ENCODE measurements around the gene NIPBL. TPM values are rescaled to one million over a fixed set of nuclear protein-coding genes. Genes with fewer than 3 reads are reported as not detected.

The NIPBL gene
- total and polyA plus RNA-seq, 10 of the 15 experiments (the other 5 are each of a cell fraction or from before 2014, with no cell fraction given) = 10.4 to 50.4 (median 20.2) TPM

DNA sequence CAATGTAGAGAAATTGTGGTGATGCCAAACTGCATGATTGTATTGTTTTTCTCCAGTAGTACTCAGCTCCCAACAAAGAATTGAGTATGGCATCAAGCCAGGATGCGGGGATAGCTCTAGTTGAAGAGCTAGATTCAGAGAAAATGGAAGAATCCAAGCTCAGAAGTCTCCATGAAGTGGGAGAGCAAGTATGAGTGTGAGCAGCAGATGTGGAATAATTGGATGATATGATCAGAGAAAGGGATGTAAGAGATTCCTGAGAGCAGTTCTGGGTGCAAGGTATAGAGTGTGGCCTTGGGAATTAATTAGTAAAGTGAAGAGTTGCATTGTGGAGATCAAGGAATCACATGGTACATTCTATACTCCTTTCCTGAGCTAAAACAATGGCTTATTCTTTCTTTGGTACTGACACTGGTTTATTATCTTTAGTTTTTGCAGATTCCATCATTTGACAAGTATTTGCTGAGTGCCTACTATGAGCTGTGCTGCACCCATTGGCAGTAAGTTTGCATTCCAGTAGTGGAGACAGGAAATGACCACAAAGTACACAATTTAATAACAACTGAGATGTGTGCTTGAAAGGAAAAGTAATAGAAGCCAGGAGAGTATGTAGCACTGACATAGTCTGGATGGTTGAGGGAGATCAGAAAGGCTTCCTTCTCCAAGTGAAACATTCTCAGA lies 195.5 kb downstream of the NIPBL start:
- Histone ChIP-seq H3K4me2 (ENCODE audit: control insufficient read depth, insufficient read depth) (no peak overlapping the region), H3K27ac (ENCODE audit: control insufficient read depth, insufficient read depth) (no peak overlapping the region), H3K4me1 (ENCODE audit: control insufficient read depth, insufficient read depth, low read length) (no peaks in the 10 kb centered on the region), H3K79me2 (ENCODE audit: control insufficient read depth, insufficient read depth, low read length) (no peaks in the 10 kb centered on the region), H3K36me3 (ENCODE audit: control insufficient read depth in 2 of 2, insufficient read depth in 2 of 2, low read length in 1 of 2) (no peaks in the 10 kb centered on the region), H4K20me1 (ENCODE audit: control insufficient read depth, insufficient read depth) (no peaks in the 10 kb centered on the region), H3K27me3 (replicated peaks in 1 of 2; ENCODE audit: control insufficient read depth in 2 of 2, insufficient read depth in 2 of 2, low read length in 1 of 2) (no peaks in the 10 kb centered on the region), H3K9ac (ENCODE audit: control insufficient read depth, insufficient read depth, low read length) (no peak overlapping the region), H3K9me3 (replicated peaks; ENCODE audit: control insufficient read depth, insufficient read depth, low read length) (no peaks in the 10 kb centered on the region), H2AFZ (ENCODE audit: control insufficient read depth, low read depth, low read length) (no peak overlapping the region), H3K4me3 (no peak overlapping the region)
- TF ChIP-seq NFYB (IDR thresholded peaks at IDR 0.05; ENCODE audit: insufficient read depth, low read depth, low read length) (no peak), E2F4 (IDR thresholded peaks at IDR 0.05; ENCODE audit: low read depth, low read length) (no peak), WRNIP1 (IDR thresholded peaks at IDR 0.05; ENCODE audit: borderline replicate concordance, low read depth, low read length) (no peak), RUNX3 (IDR thresholded peaks at IDR 0.05; ENCODE audit: low read length) (no peak), HSF1 (IDR thresholded peaks at IDR 0.05; ENCODE audit: low read depth, low read length) (no peak), NR2C2 (IDR thresholded peaks at IDR 0.05; ENCODE audit: borderline replicate concordance, control insufficient read depth, insufficient read length, low read depth) (no peak), CTCF (IDR thresholded peaks at IDR 0.05 in 2 of 3, conservative IDR thresholded peaks at IDR 0.05 in 1 of 3; ENCODE audit: control insufficient read depth in 2 of 3, extremely low read depth in 1 of 3, insufficient read depth in 1 of 3, low read depth in 3 of 3, low read length in 3 of 3) (no peak), BACH1 (IDR thresholded peaks at IDR 0.05; ENCODE audit: borderline replicate concordance) (no peak), NR2C1 (IDR thresholded peaks at IDR 0.05) (no peak), MEF2A (IDR thresholded peaks at IDR 0.05; ENCODE audit: insufficient read depth, low read depth, low read length) (no peak), POU2F2 (IDR thresholded peaks at IDR 0.05; ENCODE audit: borderline replicate concordance, low read depth, low read length) (no peak), NFYA (IDR thresholded peaks at IDR 0.05; ENCODE audit: borderline replicate concordance, low read depth, low read length) (no peak), EP300 (IDR thresholded peaks at IDR 0.05; ENCODE audit: borderline replicate concordance in 1 of 2, control insufficient read depth in 1 of 2, low read depth in 2 of 2, low read length in 2 of 2) (no peak), RELA (IDR thresholded peaks at IDR 0.05; ENCODE audit: borderline replicate concordance, partially characterized antibody) (no peak), CREM (IDR thresholded peaks at IDR 0.05; ENCODE audit: low read depth) (no peak), TCF7 (IDR thresholded peaks at IDR 0.05; ENCODE audit: borderline replicate concordance) (no peak), ZNF207 (IDR thresholded peaks at IDR 0.05; ENCODE audit: borderline replicate concordance) (no peak), LARP7 (IDR thresholded peaks at IDR 0.05) (no peak), RCOR1 (conservative IDR thresholded peaks at IDR 0.05; ENCODE audit: low read depth, low read length) (no peak)
- FAIRE-seq = no peak
- no peak; the same call in 1 of the 3 replicates for ATAC-seq
- ChIA-PET POLR2A (interaction anchor here (0.8 kb wide), 1 partner anchor 9 kb away, joined by 3 read pairs; no protein-coding TSS in a partner anchor), CTCF (interaction anchor here (1.1 kb wide), 1 partner anchor 142 kb away, joined by 3 read pairs; no protein-coding TSS in a partner anchor), RAD21 (ENCODE audit: unreplicated experiment) (no interaction called here), SMC1A (ENCODE audit: uncharacterized antibody, unreplicated experiment) (interaction anchor here (1.4 to 3.5 kb wide), 4 partner anchors 8 to 39 kb away, joined by 3 to 12 read pairs (median 7); no protein-coding TSS in a partner anchor)
- in situ Hi-C loops (cut with MboI) (no loop called here), intact Hi-C loops (cut with micrococcal nuclease; ENCODE audit: unreplicated experiment) (no loop called here)
- no TSS peak for BruUV-seq (replicated peaks)
- WGBS (ENCODE audit: insufficient coverage, insufficient replicate concordance, low lambda C conversion rate, missing lambda C conversion rate) = 45% methylated on average over 1 of the region's 1 CpG
- no peak for DNase-seq (ENCODE audit: low read depth, low spot score)
